ENCODE data around the gene KCNF1. TPM values are rescaled to one million over a fixed set of nuclear protein-coding genes. Genes with fewer than 3 reads are reported as not detected.

KCNF1 gene
- total RNA-seq, 4 donors from 2014 or later: 0.22 to 0.42 TPM; not detected in 2

DNA sequence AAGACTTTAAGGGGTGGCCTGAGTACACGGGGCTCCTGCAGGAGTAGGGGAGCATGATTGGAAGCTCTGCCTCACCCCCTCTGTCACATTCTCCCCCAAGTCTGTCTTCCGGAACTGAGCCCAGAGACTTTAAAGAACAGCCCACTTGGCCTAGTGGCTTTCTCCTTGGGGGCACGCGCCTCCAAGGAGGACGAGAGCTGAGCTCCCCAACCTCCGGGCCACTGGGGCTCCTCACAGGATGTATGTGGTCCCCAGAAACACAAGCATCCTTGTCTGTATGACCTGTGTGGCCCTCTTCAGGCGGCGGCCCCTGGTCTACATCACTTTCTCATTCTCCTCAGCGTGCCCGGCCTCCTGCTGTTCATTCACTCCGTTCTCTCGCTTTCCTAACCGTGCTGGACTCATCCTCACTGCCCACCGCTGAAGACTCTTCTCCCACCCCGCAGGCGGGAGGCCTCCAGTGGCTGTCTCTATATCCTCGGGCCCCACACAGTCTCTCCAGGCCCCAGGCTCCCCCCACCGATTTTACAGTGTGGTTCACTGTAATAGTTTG, 23.7 kb downstream of the KCNF1 start:
- DNase-seq (ENCODE audit: low spot score in 2 of 2): no peak
- WGBS, 2 donors: 69 to 79% methylated on average over 18 of the region's 18 CpGs
- TF ChIP-seq, protein P1, sequence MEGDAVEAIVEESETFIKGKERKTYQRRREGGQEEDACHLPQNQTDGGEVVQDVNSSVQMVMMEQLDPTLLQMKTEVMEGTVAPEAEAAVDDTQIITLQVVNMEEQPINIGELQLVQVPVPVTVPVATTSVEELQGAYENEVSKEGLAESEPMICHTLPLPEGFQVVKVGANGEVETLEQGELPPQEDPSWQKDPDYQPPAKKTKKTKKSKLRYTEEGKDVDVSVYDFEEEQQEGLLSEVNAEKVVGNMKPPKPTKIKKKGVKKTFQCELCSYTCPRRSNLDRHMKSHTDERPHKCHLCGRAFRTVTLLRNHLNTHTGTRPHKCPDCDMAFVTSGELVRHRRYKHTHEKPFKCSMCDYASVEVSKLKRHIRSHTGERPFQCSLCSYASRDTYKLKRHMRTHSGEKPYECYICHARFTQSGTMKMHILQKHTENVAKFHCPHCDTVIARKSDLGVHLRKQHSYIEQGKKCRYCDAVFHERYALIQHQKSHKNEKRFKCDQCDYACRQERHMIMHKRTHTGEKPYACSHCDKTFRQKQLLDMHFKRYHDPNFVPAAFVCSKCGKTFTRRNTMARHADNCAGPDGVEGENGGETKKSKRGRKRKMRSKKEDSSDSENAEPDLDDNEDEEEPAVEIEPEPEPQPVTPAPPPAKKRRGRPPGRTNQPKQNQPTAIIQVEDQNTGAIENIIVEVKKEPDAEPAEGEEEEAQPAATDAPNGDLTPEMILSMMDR (IDR thresholded peaks at IDR 0.05): no peak
- TF ChIP-seq POLR2A (IDR thresholded peaks at IDR 0.05) (no peak), EP300 (IDR thresholded peaks at IDR 0.05) (no peak)

GRCh38 chr2:10935953-10936942, 24.5 kb downstream of the KCNF1 start:
- WGBS, 2 donors: 58 to 61% methylated on average over 17 of the region's 17 CpGs

More for the DNA sequence above, 23.7 kb downstream of the KCNF1 start:
- no peaks in the 10 kb centered on the region for H3K4me1 ChIP-seq
- no peaks in the 10 kb centered on the region for H3K36me3 ChIP-seq
- H3K27me3 ChIP-seq: no peaks in the 10 kb centered on the region
- peaks cover 0 to 24% (median 4%) of the 10 kb centered on the region in 4 donors for H3K9me3 ChIP-seq
- H3K4me3 ChIP-seq: no peak overlapping the region
- no peak overlapping the region for H3K27ac ChIP-seq

DNA sequence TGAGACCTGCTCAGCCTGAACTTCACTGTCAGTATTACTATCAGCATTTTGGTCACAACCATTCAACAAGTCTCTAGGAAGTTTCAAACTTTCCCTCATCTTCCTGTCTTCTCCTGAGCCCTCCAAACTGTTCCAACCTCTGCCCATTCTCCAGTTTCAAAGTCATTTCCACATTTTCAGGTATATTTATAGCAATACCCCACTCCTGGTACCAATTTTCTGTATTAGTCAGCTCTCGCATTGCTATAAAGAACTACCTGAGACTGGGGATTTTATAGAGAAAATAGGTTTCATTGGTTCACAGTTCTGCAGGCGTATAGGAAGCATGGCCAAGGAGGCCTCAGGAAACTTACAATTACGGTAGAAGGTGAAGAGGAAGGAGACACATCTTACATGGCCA, 27.3 kb downstream of the KCNF1 start:
- no peak for DNase-seq (ENCODE audit: low spot score in 2 of 2)
- Histone ChIP-seq H3K27me3 (no peaks in the 10 kb centered on the region), H3K9me3 (peaks cover 0 to 29% (median 4%) of the 10 kb centered on the region in 4 donors), H3K36me3 (no peaks in the 10 kb centered on the region), H3K4me1 (no peaks in the 10 kb centered on the region), H3K27ac (no peak overlapping the region), H3K4me3 (no peak overlapping the region)
- 95% methylated on average over 3 of the region's 3 CpGs for WGBS, 2 donors
- no peak for TF ChIP-seq EP300 (IDR thresholded peaks at IDR 0.05)
- no peak for TF ChIP-seq POLR2A (IDR thresholded peaks at IDR 0.05)
- TF ChIP-seq, protein P1 (IDR thresholded peaks at IDR 0.05): no peak

More at GRCh38 chr2:10935953-10936942, 24.5 kb downstream of the KCNF1 start:
- Histone ChIP-seq H3K4me1 (no peaks in the 10 kb centered on the region), H3K36me3 (no peaks in the 10 kb centered on the region), H3K27ac (no peak overlapping the region), H3K4me3 (no peak overlapping the region), H3K27me3 (no peaks in the 10 kb centered on the region), H3K9me3 (peaks cover 0 to 26% (median 4%) of the 10 kb centered on the region in 4 donors)
- DNase-seq (ENCODE audit: low spot score in 2 of 2): no peak
- TF ChIP-seq, protein P1 (IDR thresholded peaks at IDR 0.05): no peak
- no peak for TF ChIP-seq EP300 (IDR thresholded peaks at IDR 0.05)

GRCh38 chr2:10940596-10940995, 28.9 kb downstream of the KCNF1 start:
- TF ChIP-seq, protein P1 (IDR thresholded peaks at IDR 0.05): no peak
- TF ChIP-seq EP300 (IDR thresholded peaks at IDR 0.05) (no peak), POLR2A (IDR thresholded peaks at IDR 0.05) (no peak)
- no peak for DNase-seq (ENCODE audit: low spot score in 2 of 2)
- WGBS, 2 donors: 69 to 72% methylated on average over 2 of the region's 2 CpGs
- no peak overlapping the region for H3K4me3 ChIP-seq
- H3K4me1 ChIP-seq: no peaks in the 10 kb centered on the region
- H3K9me3 ChIP-seq: peaks cover 0 to 29% (median 4%) of the 10 kb centered on the region in 4 donors
- no peaks in the 10 kb centered on the region for H3K36me3 ChIP-seq
- no peaks in the 10 kb centered on the region for H3K27me3 ChIP-seq
- H3K27ac ChIP-seq: no peak overlapping the region

DNA sequence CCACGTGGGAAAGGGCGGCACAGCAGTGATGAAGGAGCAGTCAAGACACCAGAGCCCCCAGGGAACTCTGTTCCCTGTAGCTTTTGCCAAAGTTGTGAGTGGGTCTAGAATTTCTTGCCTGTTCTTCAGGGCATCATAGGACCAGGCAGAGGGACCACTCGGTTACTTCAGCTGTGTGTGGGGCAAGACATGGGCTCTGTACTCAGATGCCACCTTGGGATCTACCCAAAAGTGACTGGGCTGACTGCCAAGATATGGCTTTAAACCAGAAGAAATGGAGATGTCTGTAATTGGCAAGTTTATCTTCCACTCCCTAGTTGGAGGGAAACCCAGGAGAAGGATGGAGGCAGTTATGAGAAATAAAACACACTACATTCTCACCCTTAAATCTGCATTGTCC, 29.6 kb downstream of the KCNF1 start:
- 72 to 79% methylated on average over 3 of the region's 3 CpGs for WGBS, 2 donors
- no peak for TF ChIP-seq EP300 (IDR thresholded peaks at IDR 0.05)
- no peak for TF ChIP-seq POLR2A (IDR thresholded peaks at IDR 0.05)
- TF ChIP-seq, protein P1 (IDR thresholded peaks at IDR 0.05): no peak
- Histone ChIP-seq H3K4me3 (no peak overlapping the region), H3K27me3 (no peaks in the 10 kb centered on the region), H3K9me3 (peaks cover 0 to 29% (median 4%) of the 10 kb centered on the region in 4 donors), H3K27ac (no peak overlapping the region), H3K4me1 (no peaks in the 10 kb centered on the region), H3K36me3 (no peaks in the 10 kb centered on the region)
- no peak for DNase-seq (ENCODE audit: low spot score in 2 of 2)

Measured in tibial nerve (tissue), 4 donors.